Kidney epithelial cell (primary cell): ENCODE data around the gene EXOC6B. TPM values are rescaled to one million over a fixed set of nuclear protein-coding genes. Genes with fewer than 3 reads are reported as not detected.

Experiments
- DNase-seq: peaks from one replicate; pipeline ENCODE4 v3.0.0-alpha.2; 2010; ENCODE audit warnings: low read depth
- H3K27me3 ChIP-seq: 2 replicates; pipeline ENCODE4 v1.6.0; 2011; ENCODE audit warnings: low read length; ENCODE audit not compliant: control insufficient read depth, insufficient read depth
- H3K36me3 ChIP-seq: 2 replicates; pipeline ENCODE4 v1.5.1; 2011; ENCODE audit warnings: low read length; ENCODE audit not compliant: control insufficient read depth, insufficient read depth
- H3K4me3 ChIP-seq: 2 replicates; pipeline ENCODE4 v1.5.1; 2011; ENCODE audit warnings: low read depth, mild to moderate bottlenecking, control low read depth, low read length
- total RNA-seq: library from RNA; depleted of rRNA; stranded (reverse); fragments of >200 nt; gene quantifications from 2 replicates; pipeline ENCODE4 v1.2.3, GENCODE V29; 2015
- TF ChIP-seq, protein P1 (sequence below): IDR thresholded peaks from 2 replicates; pipeline ENCODE4 v1.5.1; 2011; ENCODE audit warnings: mild to moderate bottlenecking, moderate library complexity, low read length, control low read depth, inconsistent platforms; ENCODE audit not compliant: insufficient read depth, poor library complexity, severe bottlenecking

Gene EXOC6B
- total RNA-seq, 1 donor from 2014 or later = 21.8 TPM

DNA sequence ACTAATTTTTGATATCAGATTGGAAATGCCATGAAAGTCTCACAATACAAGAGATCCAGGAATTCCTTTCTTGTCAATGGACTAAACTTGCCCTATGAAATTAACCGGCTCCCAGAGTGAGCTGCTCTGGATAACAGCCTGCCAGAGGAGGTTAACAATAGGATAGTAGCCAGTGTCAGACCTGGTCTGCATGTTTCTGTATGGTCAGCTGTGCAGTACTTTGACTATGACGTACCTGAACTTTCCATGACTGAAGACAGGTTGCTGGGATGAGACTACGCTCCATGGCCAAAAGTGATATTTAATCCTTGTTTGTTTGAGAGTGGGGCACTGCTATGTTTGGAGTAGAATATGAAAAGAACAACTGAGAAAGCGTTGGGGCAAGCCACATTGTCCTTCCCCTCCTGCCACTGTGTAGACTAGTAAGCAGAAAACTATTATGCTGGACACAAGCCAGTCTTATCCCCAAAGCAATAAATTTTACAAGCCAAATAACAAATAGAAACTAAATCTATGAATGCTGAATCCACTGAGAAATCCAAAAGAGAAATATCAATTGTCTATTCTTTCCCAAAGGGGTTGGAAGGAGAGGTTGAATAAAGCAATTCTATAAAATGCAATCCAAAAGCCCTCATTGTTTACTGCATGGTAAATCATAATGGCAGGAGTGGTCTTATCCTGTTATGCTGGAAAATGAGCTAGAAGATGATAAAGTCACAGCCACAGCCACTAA, 562.6 kb downstream of the EXOC6B start:
- TF ChIP-seq, protein P1, sequence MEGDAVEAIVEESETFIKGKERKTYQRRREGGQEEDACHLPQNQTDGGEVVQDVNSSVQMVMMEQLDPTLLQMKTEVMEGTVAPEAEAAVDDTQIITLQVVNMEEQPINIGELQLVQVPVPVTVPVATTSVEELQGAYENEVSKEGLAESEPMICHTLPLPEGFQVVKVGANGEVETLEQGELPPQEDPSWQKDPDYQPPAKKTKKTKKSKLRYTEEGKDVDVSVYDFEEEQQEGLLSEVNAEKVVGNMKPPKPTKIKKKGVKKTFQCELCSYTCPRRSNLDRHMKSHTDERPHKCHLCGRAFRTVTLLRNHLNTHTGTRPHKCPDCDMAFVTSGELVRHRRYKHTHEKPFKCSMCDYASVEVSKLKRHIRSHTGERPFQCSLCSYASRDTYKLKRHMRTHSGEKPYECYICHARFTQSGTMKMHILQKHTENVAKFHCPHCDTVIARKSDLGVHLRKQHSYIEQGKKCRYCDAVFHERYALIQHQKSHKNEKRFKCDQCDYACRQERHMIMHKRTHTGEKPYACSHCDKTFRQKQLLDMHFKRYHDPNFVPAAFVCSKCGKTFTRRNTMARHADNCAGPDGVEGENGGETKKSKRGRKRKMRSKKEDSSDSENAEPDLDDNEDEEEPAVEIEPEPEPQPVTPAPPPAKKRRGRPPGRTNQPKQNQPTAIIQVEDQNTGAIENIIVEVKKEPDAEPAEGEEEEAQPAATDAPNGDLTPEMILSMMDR = no peak
- H3K27me3 ChIP-seq = no peaks in the 10 kb centered on the region
- DNase-seq = no peak
- no peak overlapping the region for H3K4me3 ChIP-seq
- H3K36me3 ChIP-seq = no peaks in the 10 kb centered on the region

DNA sequence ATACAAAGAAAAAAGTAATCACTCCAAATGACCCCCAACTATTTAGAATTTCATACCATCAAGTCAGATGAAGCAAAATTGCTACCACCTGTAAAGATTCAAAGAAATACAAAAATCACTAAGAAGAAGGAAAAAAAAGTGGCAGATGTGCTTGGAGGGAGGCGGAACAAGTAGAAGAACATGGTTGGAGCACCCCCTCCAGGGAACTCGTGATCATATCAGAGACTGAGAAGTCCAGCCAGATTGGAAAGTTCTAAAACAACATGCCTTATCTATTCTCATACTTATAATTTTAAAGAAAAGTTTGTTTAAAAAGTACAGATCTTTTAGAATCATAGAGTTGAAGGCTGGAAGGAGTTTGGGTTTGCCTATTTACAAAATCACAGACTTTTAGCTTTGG, 564.8 kb downstream of the EXOC6B start:
- TF ChIP-seq, protein P1 = no peak

DNA sequence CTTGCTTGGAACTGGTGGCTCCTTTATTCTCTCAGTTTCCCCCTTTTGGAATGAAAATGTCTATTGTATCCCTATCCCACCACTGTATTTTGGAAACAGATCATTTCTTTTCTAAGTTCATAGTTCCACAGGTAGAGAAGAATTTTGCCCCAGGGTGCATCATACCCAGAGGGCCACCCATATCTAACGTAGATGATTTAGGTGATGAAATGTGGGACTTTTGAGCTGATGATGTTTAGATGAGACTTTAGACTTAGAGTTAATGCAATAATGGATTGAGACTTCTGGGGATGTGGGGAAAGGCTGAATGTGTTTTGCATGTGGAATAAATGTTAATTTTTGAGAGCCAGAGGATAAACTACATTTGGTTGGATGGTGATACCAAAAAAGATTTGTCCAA, 570.3 kb downstream of the EXOC6B start:
- TF ChIP-seq, protein P1 = no peak
- no peaks in the 10 kb centered on the region for H3K27me3 ChIP-seq
- no peak overlapping the region for H3K4me3 ChIP-seq
- DNase-seq = no peak
- no peaks in the 10 kb centered on the region for H3K36me3 ChIP-seq

More for the DNA sequence above, 564.8 kb downstream of the EXOC6B start:
- H3K4me3 ChIP-seq = no peak overlapping the region
- H3K36me3 ChIP-seq = no peaks in the 10 kb centered on the region
- no peak for DNase-seq
- H3K27me3 ChIP-seq = no peaks in the 10 kb centered on the region

DNA sequence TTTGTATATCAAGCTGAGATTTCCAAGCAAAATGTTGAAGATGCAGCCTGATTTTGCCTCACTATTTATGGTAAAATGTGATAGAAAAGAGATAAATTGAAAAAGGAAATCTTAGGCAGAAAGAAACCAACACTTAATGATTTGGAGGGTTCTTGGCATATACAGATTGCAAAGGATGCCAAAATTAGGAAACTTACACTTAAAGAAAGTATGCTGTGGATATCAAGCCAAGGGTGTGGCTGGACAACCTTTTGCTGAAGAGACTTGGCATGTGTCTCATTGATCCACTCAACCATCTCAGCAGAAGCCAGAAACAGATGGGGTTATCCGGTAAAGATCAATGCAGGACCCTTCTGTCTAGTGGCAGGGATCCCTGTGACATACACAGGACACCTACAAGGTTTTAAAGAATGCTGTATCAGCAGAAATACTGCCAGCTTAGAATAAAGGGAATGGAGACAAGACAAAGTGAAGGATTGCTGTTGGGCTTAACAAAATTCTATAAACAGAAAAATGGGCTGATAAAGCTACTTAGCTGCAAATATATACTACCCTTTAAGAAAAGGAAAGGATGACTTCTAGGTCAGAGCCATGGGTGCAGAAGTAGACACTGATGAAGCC, 570.9 kb downstream of the EXOC6B start:
- no peak for DNase-seq
- Histone ChIP-seq H3K27me3 (no peaks in the 10 kb centered on the region), H3K36me3 (no peaks in the 10 kb centered on the region), H3K4me3 (no peak overlapping the region)
- TF ChIP-seq, protein P1 = no peak

DNA sequence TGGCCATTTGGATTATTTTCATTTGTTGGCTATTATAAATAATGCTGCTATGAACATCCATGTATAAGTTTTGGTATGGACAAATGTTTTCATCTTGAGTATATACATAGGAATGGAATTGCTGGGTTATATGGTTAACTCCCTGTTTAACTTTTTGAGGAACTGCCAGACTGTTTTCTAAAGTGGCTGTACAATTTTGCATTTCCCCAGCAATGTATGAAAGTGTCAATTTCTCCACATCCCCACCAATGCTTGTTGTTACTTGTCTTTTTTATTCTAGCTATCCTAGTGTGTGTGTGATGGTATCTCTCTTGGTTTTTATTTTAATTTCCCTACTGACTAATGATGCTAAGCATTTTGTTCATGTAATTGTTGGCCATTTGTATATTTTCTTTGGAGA, 587.5 kb downstream of the EXOC6B start:
- H3K36me3 ChIP-seq = no peaks in the 10 kb centered on the region
- no peaks in the 10 kb centered on the region for H3K27me3 ChIP-seq
- TF ChIP-seq, protein P1 = no peak
- H3K4me3 ChIP-seq = no peak overlapping the region
- DNase-seq = no peak

DNA sequence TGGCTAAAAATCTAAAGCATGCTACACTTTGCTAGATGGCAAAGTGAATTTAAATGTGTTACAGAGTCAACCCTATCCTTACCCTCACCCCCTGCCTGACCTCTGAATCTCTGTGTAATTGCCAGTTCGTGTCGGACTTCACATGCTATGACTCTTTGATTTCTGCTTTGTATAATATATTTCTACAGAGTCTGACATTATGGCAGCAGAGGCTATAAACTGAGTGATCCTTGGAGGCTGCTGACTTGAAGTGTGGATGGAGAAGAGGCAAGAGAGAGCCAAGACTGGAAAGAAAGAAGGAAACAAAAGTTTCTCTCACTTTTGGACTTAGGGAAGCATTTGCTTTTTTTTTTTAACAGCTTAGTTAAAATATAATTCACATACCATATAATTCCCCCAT, 588.3 kb downstream of the EXOC6B start:
- no peaks in the 10 kb centered on the region for H3K36me3 ChIP-seq
- TF ChIP-seq, protein P1 = no peak
- H3K27me3 ChIP-seq = no peaks in the 10 kb centered on the region
- DNase-seq = no peak
- no peak overlapping the region for H3K4me3 ChIP-seq
